Skeletal muscle satellite cell (primary cell): Measurements from ENCODE around the gene NLRP3.

Source experiments
- H3K27me3 ChIP-seq: 2 replicates; pipeline ENCODE4 v1.7.0; 2013; ENCODE audit warnings: low read length; ENCODE audit not compliant: control insufficient read depth, insufficient read depth
- H3K36me3 ChIP-seq: 2 replicates; pipeline ENCODE4 v1.7.0; 2013; ENCODE audit warnings: mild to moderate bottlenecking, control low read depth, low read length; ENCODE audit not compliant: insufficient read depth
- H3K4me1 ChIP-seq: 2 replicates; pipeline ENCODE4 v1.7.0; 2013; ENCODE audit warnings: low read length; ENCODE audit not compliant: control insufficient read depth, insufficient read depth
- H3K4me2 ChIP-seq: 2 replicates; pipeline ENCODE4 v1.7.0; 2013; ENCODE audit warnings: mild to moderate bottlenecking, low read length
- H3K4me3 ChIP-seq: 2 replicates; pipeline ENCODE4 v1.7.0; 2013; ENCODE audit warnings: low read length
- H3K9ac ChIP-seq: 2 replicates; pipeline ENCODE4 v1.7.0; 2013; ENCODE audit warnings: mild to moderate bottlenecking, low read depth, low read length, moderate library complexity
- H3K9me3 ChIP-seq: replicated peaks from 2 replicates; pipeline ENCODE4 v1.7.0; 2013; ENCODE audit warnings: mild to moderate bottlenecking, control low read depth, low read length

Gene NLRP3

GRCh38 chr1:247444571-247444970 is 28.6 kb downstream of the NLRP3 start:
- H3K4me3 ChIP-seq = no peak overlapping the region
- H3K4me1 ChIP-seq = peaks cover 4% of the 10 kb centered on the region

GRCh38 chr1:247445526-247446356 is 29.8 kb downstream of the NLRP3 start:
- H3K27me3 ChIP-seq = no peaks in the 10 kb centered on the region
- H3K36me3 ChIP-seq = no peaks in the 10 kb centered on the region
- no peaks in the 10 kb centered on the region for H3K9me3 ChIP-seq
- H3K4me3 ChIP-seq = no peak overlapping the region
- H3K4me2 ChIP-seq = no peak overlapping the region
- H3K4me1 ChIP-seq = peaks cover 4% of the 10 kb centered on the region
- H3K9ac ChIP-seq = no peak overlapping the region

More at GRCh38 chr1:247444571-247444970, 28.6 kb downstream of the NLRP3 start:
- Histone ChIP-seq H3K36me3 (no peaks in the 10 kb centered on the region), H3K27me3 (no peaks in the 10 kb centered on the region), H3K9me3 (no peaks in the 10 kb centered on the region), H3K9ac (no peak overlapping the region), H3K4me2 (no peak overlapping the region)

GRCh38 chr1:247447162-247447909 is 31.4 kb downstream of the NLRP3 start:
- H3K36me3 ChIP-seq = no peaks in the 10 kb centered on the region
- peaks cover 4% of the 10 kb centered on the region for H3K4me1 ChIP-seq
- H3K27me3 ChIP-seq = no peaks in the 10 kb centered on the region
- H3K4me3 ChIP-seq = peak overlapping the region; percentile 70
- H3K9ac ChIP-seq = peak overlapping the region; percentile 72
- H3K9me3 ChIP-seq = no peaks in the 10 kb centered on the region
- H3K4me2 ChIP-seq = peak overlapping the region; percentile 88

GRCh38 chr1:247448107-247448791 is 32.3 kb downstream of the NLRP3 start:
- H3K36me3 ChIP-seq = no peaks in the 10 kb centered on the region

GRCh38 chr1:247451388-247452010 is 35.5 kb downstream of the NLRP3 start:
- Histone ChIP-seq H3K36me3 (no peaks in the 10 kb centered on the region), H3K4me2 (no peak overlapping the region), H3K9ac (no peak overlapping the region), H3K4me3 (no peak overlapping the region), H3K27me3 (no peaks in the 10 kb centered on the region), H3K9me3 (no peaks in the 10 kb centered on the region), H3K4me1 (peaks cover 4% of the 10 kb centered on the region)

More at GRCh38 chr1:247448107-247448791, 32.3 kb downstream of the NLRP3 start:
- Histone ChIP-seq H3K27me3 (no peaks in the 10 kb centered on the region), H3K4me3 (peak overlapping the region; percentile 70), H3K4me2 (peak overlapping the region; percentile 88), H3K4me1 (peaks cover 4% of the 10 kb centered on the region), H3K9ac (peak overlapping the region; percentile 72), H3K9me3 (no peaks in the 10 kb centered on the region)

GRCh38 chr1:247452447-247453039 is 36.6 kb downstream of the NLRP3 start:
- Histone ChIP-seq H3K9ac (no peak overlapping the region), H3K4me2 (no peak overlapping the region), H3K36me3 (no peaks in the 10 kb centered on the region), H3K4me3 (no peak overlapping the region), H3K27me3 (no peaks in the 10 kb centered on the region), H3K9me3 (no peaks in the 10 kb centered on the region), H3K4me1 (peaks cover 4% of the 10 kb centered on the region)

- no peaks in the 10 kb centered on the region for H3K27me3 ChIP-seq
- no peak overlapping the region for H3K9ac ChIP-seq
- no peak overlapping the region for H3K4me3 ChIP-seq
- peaks cover 4% of the 10 kb centered on the region for H3K4me1 ChIP-seq
- H3K4me2 ChIP-seq = no peak overlapping the region
- H3K36me3 ChIP-seq = no peaks in the 10 kb centered on the region
- no peaks in the 10 kb centered on the region for H3K9me3 ChIP-seq
These were observed 37.3 kb downstream of the NLRP3 start for GRCh38 chr1:247453245-247453644.

GRCh38 chr1:247453997-247454396 is 38.0 kb downstream of the NLRP3 start:
- Histone ChIP-seq H3K36me3 (no peaks in the 10 kb centered on the region), H3K4me3 (no peak overlapping the region), H3K4me1 (no peaks in the 10 kb centered on the region), H3K9ac (no peak overlapping the region), H3K9me3 (no peaks in the 10 kb centered on the region), H3K4me2 (no peak overlapping the region), H3K27me3 (no peaks in the 10 kb centered on the region)

- H3K4me3 ChIP-seq = no peak overlapping the region
- no peaks in the 10 kb centered on the region for H3K27me3 ChIP-seq
- H3K4me2 ChIP-seq = no peak overlapping the region
- H3K4me1 ChIP-seq = no peaks in the 10 kb centered on the region
- no peaks in the 10 kb centered on the region for H3K9me3 ChIP-seq
- no peak overlapping the region for H3K9ac ChIP-seq
- no peaks in the 10 kb centered on the region for H3K36me3 ChIP-seq
These were observed 40.0 kb downstream of the NLRP3 start for GRCh38 chr1:247456021-247456420.

GRCh38 chr1:247456914-247457639 is 41.1 kb downstream of the NLRP3 start:
- Histone ChIP-seq H3K9ac (no peak overlapping the region), H3K9me3 (no peaks in the 10 kb centered on the region), H3K36me3 (no peaks in the 10 kb centered on the region), H3K4me2 (no peak overlapping the region), H3K27me3 (no peaks in the 10 kb centered on the region), H3K4me1 (no peaks in the 10 kb centered on the region), H3K4me3 (no peak overlapping the region)
